ENCODE data around the gene YKT6.

The YKT6 gene

GRCh38 chr7:44218418-44219201, 17.8 kb downstream of the YKT6 start:
- DNase-seq (ENCODE audit: low read depth in 2 of 2), result no peak

- DNase-seq (ENCODE audit: low read depth in 2 of 2), result no peak
Measured at GRCh38 chr7:44219371-44220045, 18.7 kb downstream of the YKT6 start.

GRCh38 chr7:44220046-44220357, 19.2 kb downstream of the YKT6 start:
- DNase-seq (ENCODE audit: low read depth in 2 of 2), result no peak

- DNase-seq (ENCODE audit: low read depth in 2 of 2), result no peak
Measured at GRCh38 chr7:44220358-44221112, 19.8 kb downstream of the YKT6 start.

- DNase-seq (ENCODE audit: low read depth in 2 of 2), result no peak
Measured at GRCh38 chr7:44221231-44221791, 20.5 kb downstream of the YKT6 start.

- DNase-seq (ENCODE audit: low read depth in 2 of 2), result no peak
Measured at GRCh38 chr7:44222074-44222473, 21.3 kb downstream of the YKT6 start.

GRCh38 chr7:44222776-44223261, 22.0 kb downstream of the YKT6 start:
- no peak for DNase-seq (ENCODE audit: low read depth in 2 of 2)

GRCh38 chr7:44223362-44224079, 22.7 kb downstream of the YKT6 start:
- no peak for DNase-seq (ENCODE audit: low read depth in 2 of 2)

GRCh38 chr7:44224080-44224973, 23.5 kb downstream of the YKT6 start:
- no peak for DNase-seq (ENCODE audit: low read depth in 2 of 2)

- DNase-seq (ENCODE audit: low read depth in 2 of 2), result no peak
Measured at GRCh38 chr7:44224974-44225565, 24.3 kb downstream of the YKT6 start.

GRCh38 chr7:44225566-44226395, 25.0 kb downstream of the YKT6 start:
- DNase-seq (ENCODE audit: low read depth in 2 of 2), result no peak

GRCh38 chr7:44226396-44226753, 25.6 kb downstream of the YKT6 start:
- no peak for DNase-seq (ENCODE audit: low read depth in 2 of 2)

- DNase-seq (ENCODE audit: low read depth in 2 of 2), result no peak
Measured at GRCh38 chr7:44227911-44228310, 27.1 kb downstream of the YKT6 start.

GRCh38 chr7:44228571-44229350, 28.0 kb downstream of the YKT6 start:
- no peak for DNase-seq (ENCODE audit: low read depth in 2 of 2)

GRCh38 chr7:44229546-44230105, 28.8 kb downstream of the YKT6 start:
- DNase-seq (ENCODE audit: low read depth in 2 of 2), result no peak

GRCh38 chr7:44230286-44230685, 29.5 kb downstream of the YKT6 start:
- no peak for DNase-seq (ENCODE audit: low read depth in 2 of 2)

GRCh38 chr7:44231088-44231487, 30.3 kb downstream of the YKT6 start:
- DNase-seq (ENCODE audit: low read depth in 2 of 2), result no peak

GRCh38 chr7:44232396-44232795, 31.6 kb downstream of the YKT6 start:
- no peak for DNase-seq (ENCODE audit: low read depth in 2 of 2)
